HG02938 (cell line): ENCODE data around the gene TUFT1.

Source experiments
- ATAC-seq: cut with Tn5 transposase; IDR thresholded peaks from one replicate; pipeline ENCODE4 v1.9.1; 2021; ENCODE audit warnings: mild to moderate bottlenecking, moderate library complexity; ENCODE audit not compliant: unreplicated experiment

Gene TUFT1

DNA sequence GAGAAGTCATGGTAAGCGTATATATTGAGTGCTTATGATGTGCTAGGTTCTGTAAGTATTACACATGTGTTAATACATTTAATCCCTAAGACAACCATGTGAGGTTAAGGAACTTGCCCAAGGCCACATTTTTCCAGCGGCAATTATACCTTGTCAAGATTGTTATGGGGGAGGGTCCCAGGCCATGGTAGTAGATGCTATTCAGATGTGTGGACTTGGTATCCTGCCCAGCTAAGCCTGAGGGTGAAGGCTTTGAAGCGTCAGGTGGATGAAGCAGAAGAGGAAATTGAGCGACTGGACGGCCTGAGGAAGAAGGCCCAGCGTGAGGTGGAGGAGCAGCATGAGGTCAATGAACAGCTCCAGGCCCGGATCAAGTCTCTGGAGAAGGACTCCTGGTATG, 3.6 kb upstream of the TUFT1 start:
- no peak for ATAC-seq

DNA sequence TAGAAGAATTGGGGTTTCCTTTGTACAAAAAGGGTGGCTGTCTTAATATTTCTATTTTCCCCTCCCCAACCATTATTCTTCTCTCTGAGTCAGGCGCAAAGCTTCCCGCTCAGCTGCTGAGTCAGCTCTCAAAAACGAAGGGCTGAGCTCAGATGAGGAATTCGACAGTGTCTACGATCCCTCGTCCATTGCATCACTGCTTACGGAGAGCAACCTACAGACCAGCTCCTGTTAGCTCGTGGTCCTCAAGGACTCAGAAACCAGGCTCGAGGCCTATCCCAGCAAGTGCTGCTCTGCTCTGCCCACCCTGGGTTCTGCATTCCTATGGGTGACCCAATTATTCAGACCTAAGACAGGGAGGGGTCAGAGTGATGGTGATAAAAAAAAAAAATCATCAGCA, 3.0 kb upstream of the TUFT1 start:
- no peak for ATAC-seq

DNA sequence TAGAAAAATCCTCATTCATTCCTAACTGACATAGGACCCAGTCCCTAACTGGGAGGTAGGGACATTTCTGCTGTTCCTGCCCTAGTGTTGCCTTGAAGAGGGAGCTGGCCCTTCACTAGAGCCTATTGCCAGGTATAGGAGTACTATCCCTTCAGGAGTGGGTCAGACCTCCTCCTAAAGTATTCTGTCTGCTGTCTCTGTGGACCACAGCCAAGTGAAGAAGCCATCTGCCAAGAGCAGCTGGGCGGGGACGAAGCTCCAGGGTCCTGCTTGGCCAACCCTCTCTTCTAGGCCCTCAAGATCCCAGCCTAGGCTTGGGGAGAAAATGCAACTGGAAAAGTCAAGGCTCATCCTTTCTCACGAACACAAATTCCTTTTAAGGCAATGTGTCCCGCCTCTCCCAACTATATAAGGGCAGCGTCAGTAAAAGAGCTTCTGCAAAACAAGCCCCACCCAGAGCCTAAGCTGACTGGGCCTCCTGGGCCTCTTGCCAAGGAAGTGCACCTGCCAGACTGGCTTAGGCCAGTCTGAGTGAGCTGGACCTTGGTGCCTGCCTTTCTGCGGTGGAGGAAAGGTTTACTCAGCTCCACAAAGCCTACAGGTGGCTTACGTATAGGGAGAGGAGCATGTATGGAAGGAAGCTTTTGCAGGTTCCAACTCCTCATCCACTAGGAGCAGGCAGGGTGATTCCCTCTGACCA, 638 bp upstream of the TUFT1 start:
- ATAC-seq = no peak

DNA sequence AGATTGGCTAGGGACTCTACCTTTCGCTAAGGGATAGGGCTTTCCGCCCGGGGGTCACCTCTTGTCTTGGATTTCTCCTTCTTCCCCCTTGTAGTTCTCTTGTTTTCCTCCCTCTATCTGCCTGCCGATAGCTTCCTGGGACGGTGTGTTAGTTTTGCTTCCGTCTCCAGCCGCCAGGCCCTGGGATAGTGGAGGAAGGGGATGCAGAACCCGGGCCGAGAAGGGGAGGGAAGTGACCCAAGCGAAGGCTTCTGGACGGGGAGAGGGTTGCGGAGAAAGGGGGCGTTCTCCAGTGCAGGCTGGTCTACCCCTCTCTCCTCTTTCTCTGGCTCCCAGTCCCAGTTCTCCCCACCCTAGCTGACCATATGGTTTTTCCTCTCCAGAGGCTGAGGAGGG, 871 bp downstream of the TUFT1 start:
- ATAC-seq = no peak

DNA sequence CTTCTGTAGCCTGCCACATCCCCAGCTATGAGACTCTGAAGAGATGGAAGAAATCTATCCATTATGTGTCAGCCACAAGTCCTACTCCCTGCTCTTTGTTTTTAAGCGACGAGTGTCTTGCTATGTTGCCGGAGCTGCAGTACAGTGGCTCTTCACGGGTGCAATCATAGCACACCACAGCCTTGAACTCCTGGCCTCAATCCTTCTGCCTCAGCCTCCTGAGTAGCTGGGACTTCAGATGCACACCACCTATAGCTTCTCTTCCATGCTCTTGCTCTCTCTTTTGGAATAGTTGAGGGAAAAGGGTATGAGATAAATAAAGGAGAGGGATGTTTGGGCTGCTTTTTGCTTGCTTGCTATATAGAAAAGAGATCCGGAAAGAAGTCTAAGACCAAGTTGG, 1.6 kb downstream of the TUFT1 start:
- ATAC-seq = no peak

DNA sequence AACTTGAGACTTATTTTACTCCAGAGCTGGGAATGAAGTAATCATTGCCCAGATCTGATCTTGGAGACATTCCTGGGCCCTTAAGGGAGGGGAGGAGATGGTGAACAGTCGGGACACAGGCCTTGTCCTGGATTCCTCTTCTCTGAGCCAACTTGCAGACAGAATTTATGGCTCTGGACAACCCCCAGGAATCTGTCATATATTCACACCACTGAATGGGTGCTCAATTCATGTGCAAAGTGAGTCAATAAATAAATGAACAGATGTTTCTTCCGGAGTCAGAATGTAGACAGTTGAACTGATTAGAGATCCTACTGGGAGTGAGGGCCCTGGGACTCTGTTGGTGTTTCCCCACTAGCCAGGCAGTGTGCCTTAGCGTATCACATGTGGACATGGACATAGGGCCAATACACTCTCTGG, 2.6 kb downstream of the TUFT1 start:
- no peak for ATAC-seq

DNA sequence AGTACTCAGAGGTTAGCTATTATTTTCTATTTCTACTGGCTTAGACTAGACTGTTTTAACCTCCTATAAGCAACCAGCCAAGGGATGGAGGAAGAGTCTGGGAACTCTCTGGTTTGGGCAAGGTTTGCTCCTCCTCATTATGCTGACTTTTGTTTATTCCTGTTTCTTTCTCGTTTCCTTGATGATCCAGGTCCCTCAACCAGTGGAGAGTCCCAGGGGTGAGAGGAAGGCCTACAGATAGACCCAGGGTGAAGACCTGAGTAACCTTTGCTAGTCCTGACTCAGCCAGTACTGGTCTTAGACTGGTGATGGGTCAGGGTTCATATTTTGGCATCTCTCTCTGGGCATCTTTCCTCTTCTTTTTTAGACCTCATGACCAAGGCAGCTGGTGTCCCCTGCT, 5.4 kb downstream of the TUFT1 start:
- no peak for ATAC-seq

DNA sequence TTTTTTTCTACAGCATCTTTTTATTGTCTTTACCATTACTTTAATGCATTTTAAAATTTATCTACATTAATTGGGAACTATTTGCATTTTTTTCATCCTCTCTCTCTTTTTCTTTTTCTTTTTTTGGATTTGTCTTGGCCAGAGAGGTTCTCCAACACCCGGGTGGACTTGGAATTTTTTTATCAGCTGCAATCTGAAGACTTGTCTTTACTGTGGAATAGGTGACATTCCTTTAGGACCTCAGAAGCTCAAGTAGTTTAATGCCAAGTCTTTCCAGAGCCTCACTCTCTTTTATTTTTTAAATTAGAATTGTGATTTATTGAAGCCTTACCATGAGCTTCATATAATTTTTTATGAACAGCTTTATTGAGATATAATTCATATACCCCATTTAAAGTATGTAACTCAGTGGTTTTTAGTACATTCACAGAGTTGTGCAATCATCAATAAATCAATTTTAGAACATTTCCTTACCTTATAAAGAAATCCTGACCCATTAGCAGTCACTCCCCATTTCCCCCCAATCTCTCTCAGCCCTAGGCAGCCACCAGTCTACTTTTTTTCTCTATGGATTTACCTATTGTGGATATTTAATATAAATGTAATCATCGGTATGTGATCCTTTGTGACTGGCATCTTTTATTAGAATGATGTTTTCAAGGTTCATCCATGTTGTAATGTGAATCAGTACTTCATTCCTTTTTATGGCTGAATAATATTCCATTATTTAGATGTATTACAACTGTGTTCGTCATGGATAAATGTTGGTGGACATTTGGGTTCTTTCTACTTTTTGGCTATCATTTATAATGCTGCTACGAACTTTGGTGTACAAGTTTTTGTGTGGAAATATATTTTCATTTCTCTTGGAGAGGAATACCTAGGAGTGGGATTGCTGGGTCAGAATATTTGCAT, 6.2 kb downstream of the TUFT1 start:
- no peak for ATAC-seq

DNA sequence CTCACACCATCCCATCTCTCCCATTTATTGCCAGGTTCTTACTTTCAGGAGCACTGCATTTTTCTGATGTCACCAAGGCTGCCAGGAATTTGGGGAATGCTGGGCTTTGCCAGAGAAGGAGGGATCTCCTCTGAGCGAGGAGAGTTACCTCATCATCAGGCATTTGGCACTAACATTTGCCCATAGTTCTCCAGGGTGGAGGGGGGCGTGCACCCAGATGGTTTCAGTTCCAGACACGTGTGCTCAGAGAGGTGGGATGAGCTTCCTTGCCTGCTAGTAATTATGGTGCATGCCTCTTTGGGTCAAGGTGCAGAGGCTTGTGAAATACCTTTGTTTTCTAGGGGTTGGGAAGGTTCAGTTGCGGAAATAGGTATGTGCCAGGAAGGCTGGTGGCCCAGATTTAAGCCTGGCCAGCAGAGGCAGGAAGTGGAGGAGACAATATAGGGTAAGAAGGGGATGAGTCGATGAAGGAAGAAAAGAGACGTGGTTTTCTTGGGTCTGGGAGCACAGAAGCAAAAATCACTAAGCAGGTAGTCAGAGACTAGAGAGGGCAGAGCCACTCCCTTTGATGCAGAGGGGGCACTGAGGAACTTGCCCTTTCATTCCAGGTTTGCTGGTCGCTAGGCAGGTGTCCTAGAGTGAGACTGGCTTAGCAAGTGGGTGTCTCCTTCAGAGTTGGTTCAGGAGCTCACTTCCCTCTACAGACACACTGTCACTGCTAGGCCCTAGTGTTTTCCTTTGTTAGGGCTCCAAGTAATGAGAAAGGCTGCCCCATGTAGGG, 7.2 kb downstream of the TUFT1 start:
- no peak for ATAC-seq

DNA sequence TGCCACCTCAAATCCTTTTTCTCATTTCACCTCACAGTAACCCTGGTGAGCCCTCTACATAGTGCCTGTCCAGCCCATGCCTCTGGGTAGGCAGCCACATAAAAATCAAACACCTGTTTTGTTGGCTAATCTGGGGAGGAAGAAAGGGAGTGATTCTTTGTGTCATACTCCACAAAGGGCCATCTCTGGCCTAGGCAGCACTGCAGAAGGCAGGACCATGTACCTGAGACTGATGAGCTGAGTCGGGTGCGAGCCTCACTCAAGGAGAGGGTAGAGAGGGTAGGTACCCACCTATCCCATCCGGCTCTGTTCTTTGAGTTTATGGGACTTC, 7.8 kb downstream of the TUFT1 start:
- no peak for ATAC-seq

DNA sequence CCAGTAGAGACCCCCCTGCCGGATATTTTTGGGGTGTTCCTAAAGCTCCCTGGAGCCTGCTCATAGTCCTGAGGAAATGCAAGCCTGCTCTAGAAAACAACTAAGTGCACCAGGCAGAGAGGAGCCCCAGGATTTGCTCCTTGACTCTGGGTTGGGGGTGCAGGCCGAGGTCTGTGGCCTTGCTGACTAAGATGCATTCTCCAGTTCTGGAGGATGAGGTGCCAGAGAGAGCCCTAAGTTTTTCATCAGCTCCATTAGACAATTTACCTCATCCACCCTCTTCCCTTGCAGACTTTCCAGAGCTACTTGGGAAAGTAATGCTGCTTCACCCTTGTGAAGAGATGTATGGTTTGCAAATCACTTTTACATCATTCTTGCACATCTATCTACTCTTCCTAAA, 9.1 kb downstream of the TUFT1 start:
- no peak for ATAC-seq

DNA sequence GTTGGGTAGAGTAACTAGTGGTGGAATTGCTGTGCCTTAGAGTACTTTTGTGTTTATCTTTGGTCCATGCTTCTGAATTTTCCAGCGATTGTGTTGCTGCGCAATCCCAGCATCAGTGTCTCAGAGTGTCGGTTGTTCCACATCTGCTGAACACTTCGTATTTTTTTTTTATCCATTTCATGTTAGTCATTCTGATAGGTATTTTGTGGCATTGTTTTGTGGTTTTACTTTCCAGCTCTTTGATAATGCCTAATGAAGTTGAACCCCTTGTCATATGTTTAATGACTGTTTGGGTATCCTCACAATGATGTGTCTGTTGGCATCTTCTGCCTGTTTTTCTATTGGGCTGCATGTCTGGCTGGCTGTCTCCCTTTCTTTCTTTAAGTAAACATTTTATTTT, 13.6 kb downstream of the TUFT1 start:
- no peak for ATAC-seq

DNA sequence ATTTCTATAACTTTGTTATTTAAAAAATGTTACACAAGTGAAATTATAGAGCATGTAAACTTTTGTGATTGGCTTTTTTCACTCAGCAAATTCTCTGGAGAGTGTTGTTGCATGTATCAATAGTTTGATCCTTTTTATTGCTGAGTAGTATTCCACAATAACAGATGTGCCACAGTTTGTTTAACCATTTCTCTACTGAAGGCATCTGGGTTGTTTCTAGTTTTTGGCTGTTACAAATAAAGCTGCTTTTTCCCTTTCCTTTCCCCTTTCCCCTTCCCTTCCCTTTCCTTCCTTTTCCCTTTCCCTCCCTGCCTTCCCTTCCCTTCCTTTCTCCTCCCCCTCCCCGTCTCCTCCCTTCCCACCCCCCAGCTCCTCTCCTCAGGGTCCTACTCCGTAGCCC, 15.9 kb downstream of the TUFT1 start:
- ATAC-seq = no peak

DNA sequence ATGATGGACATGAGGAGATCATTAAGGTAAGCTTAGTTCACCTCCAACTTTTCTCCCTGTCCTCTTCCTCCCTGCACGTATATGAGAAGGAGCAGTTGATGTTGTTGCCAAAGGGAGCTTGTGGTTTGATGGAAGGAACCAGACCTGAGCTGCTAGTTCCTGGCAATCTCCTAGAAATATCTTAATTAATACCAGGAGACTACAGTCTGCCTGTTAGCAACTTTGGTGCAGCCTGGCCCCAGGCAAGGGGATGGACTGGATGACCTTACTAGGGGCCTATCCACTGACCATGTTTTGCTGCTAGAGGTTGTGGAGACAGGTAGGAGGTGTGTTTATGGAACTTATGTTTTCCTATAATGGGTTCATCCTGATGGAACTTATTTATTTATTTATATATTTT, 22.6 kb downstream of the TUFT1 start:
- ATAC-seq = no peak

DNA sequence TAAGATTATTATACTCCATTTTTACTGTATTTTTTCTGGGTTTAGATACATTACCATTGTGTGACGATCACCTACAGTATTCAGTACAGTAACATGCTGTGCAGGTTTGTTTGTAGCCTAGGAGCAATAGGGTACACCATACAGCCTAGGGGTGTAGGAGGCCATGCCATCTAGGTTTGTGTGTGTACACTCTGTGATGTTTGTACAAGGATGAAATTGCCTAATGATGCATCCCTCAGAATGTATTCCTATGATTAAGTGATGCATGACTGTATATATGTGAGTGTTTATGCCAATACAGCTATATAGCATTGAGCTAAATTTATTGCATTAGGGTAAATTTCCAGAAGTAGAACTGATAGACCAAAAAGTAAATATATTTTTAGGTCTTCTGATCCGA, 23.3 kb downstream of the TUFT1 start:
- no peak for ATAC-seq

DNA sequence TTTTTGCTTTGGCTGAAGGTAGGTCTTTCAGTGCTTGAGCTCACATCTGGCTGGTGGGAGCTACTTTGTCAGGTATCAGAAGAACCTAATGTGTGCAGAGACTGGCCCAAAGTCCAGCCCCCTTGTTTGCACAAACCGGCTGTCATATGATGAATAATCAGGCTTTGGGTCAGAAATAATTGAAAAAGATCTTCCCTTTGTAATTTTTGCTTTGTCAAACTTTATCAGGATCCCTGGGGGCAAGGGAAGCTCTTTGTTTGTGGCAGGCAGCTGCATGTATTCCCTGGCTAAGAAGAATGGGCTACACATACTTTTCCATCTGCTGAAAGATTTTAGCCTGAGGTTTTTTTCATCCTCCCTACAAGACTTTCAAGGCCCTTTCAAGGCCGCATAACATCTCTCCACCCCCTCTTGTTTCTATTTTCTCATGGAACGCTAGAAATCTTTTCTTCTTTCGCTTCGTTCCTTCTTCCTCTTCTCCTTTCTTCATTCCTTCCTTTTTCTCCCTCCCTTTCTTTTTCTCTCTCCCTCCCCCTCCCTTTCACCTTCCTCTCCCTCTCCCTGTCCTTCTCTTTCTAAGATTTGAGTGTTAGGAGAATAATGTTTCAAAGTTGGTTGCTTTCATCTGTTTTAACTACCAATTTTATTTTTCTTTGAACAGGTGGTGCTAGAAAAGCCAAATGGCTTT, 25.5 kb downstream of the TUFT1 start:
- no peak for ATAC-seq

DNA sequence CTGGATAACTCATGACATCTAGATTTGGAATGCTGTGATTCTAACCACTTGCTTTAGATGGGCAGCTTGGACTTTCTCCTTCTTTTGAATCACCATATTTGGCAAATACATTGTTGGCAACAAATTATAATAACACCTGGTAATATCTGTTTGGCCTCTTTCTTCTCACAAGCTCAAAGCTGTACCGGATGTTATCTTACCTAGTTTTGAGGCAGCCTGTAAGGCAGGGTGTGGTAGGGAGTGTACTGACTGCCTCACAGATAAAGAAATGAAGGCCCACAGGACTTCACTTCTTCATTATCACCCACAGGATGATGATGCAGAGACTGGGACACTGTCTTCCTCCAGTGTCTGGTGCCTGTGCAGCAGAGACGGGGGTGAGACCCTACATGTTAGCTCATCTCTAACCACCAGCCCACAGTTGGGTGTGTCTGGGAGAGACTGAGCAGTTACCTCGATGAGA, 28.5 kb downstream of the TUFT1 start:
- no peak for ATAC-seq

DNA sequence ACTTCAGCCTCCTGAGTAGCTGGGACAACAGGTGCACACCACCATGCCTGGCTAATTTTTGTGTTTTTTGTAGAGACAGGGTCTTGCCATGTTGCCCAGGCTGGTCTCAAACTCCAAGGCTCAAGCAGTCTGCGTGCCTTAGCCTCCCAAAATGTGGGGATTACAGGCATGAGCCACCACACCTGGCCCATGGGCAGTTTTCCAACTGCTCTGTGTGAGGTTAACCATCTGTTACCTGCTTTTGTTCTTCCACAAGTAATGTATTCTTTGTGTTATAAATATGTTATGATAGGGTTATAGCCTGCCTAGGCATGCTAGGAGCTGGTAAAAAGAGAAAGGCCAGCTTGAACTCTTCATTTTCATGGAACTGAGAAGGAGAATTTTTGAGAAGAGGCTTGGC, 30.7 kb downstream of the TUFT1 start:
- ATAC-seq = no peak

DNA sequence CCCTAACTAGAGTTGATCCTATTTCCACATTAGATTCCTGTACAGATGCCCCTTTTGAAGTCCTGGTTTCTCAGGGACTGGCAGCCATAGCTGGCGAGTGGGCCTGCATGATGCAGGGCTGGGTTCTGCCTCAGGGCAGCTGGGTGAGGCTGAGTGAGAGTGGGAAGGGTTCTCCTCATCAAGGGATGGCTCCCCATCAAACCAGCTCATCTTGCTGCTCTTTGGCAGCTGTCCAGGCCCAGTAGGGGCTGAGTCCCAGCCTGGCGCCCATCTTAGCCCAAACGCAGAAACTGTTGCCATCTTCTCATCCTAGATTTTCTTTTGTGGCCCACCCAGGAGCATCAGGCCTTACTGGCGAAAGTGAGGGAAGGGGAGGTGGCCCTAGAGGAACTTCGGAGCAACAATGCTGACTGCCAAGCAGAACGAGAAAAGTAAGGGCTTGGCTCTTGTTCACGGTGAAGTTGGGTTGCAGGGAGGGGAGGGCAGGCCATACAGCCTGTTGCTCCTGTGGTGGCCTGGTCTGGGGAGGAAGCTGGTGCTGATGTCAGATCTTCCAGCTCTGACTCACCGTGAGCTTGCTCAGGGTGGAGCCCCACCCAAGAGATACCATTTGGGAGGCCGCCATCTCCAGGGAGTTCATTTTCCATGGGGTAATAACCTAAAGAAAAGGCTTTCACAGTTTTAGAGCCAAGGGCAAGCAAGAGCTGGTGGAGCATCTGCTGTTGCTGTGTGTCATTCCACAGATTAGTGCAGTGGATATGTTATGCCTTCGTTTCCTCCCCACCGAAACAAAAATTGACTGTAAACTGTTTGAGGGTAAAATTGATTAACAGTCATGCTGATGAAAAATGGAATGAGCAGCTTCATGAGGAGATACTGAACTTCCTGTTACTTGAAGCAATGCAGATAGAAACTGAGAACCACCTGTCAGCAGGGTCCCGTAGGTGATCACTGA, 34.7 kb downstream of the TUFT1 start:
- no peak for ATAC-seq

DNA sequence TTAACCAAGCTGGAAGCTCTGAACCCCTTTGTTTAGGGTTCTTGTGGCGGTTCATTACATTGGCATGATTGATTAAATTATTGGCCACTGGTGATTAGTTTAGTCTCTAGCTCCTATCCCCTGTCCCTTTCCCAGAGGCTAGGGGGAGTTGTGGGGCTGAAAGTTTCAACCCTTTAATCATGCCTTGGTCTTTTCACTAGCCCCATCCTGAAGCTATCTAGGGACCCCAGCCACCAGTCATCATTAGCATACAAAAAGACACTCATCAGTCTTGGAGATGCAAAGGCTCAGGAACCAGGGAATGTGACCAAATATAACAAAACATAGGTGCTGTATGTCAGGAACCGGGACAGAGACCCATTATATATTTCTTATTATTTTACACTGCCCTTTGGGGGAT, 37.1 kb downstream of the TUFT1 start:
- no peak for ATAC-seq
